ENCODE measurements around the gene ZDHHC20. TPM values are rescaled to one million over a fixed set of nuclear protein-coding genes. Genes with fewer than 3 reads are reported as not detected.

Gene ZDHHC20
- total RNA-seq, 1 donor from 2014 or later, result 82.0 TPM

GRCh38 chr13:21354721-21355120 lies 104.4 kb downstream of the ZDHHC20 start:
- H3K27ac ChIP-seq, result no peak overlapping the region
- no peaks in the 10 kb centered on the region for H3K36me3 ChIP-seq
- H3K4me1 ChIP-seq, result no peaks in the 10 kb centered on the region
- ATAC-seq (no peak), DNase-seq (no peak)
- intact Hi-C loops (cut with DNase I), result no loop called here
- no peaks in the 10 kb centered on the region for H3K27me3 ChIP-seq (ENCODE audit: low read depth)
- no peak overlapping the region for H3K4me3 ChIP-seq
- no peak for TF ChIP-seq CTCF (IDR thresholded peaks at IDR 0.05)
- no peaks in the 10 kb centered on the region for H3K9me3 ChIP-seq

GRCh38 chr13:21348488-21349120 lies 110.5 kb downstream of the ZDHHC20 start:
- H3K9me3 ChIP-seq, result no peaks in the 10 kb centered on the region
- intact Hi-C loops (cut with DNase I), result no loop called here
- no peaks in the 10 kb centered on the region for H3K4me1 ChIP-seq
- no peak for DNase-seq
- H3K27me3 ChIP-seq (ENCODE audit: low read depth), result no peaks in the 10 kb centered on the region
- H3K4me3 ChIP-seq, result no peak overlapping the region
- no peak for TF ChIP-seq CTCF (IDR thresholded peaks at IDR 0.05)
- no peak for ATAC-seq
- no peaks in the 10 kb centered on the region for H3K36me3 ChIP-seq
- H3K27ac ChIP-seq, result no peak overlapping the region

- no peak overlapping the region for H3K27ac ChIP-seq
- intact Hi-C loops (cut with DNase I), result no loop called here
- ATAC-seq (no peak), DNase-seq (no peak)
- no peak overlapping the region for H3K4me3 ChIP-seq
- no peak for TF ChIP-seq CTCF (IDR thresholded peaks at IDR 0.05)
- no peaks in the 10 kb centered on the region for H3K9me3 ChIP-seq
- H3K36me3 ChIP-seq, result no peaks in the 10 kb centered on the region
- H3K4me1 ChIP-seq, result no peaks in the 10 kb centered on the region
- H3K27me3 ChIP-seq (ENCODE audit: low read depth), result no peaks in the 10 kb centered on the region
Measured at GRCh38 chr13:21347753-21348318, 111.3 kb downstream of the ZDHHC20 start.

- Histone ChIP-seq H3K9me3 (no peaks in the 10 kb centered on the region), H3K4me3 (no peak overlapping the region), H3K27me3 (ENCODE audit: low read depth) (no peaks in the 10 kb centered on the region), H3K27ac (no peak overlapping the region), H3K36me3 (no peaks in the 10 kb centered on the region), H3K4me1 (no peaks in the 10 kb centered on the region)
- intact Hi-C loops (cut with DNase I), result no loop called here
- no peak for DNase-seq
- peak; percentile 16 to 29 for ATAC-seq
- no peak for TF ChIP-seq CTCF (IDR thresholded peaks at IDR 0.05)
Measured at GRCh38 chr13:21344662-21345176, 114.4 kb downstream of the ZDHHC20 start.

- no peaks in the 10 kb centered on the region for H3K4me1 ChIP-seq
- H3K27me3 ChIP-seq (ENCODE audit: low read depth), result no peaks in the 10 kb centered on the region
- H3K27ac ChIP-seq, result no peak overlapping the region
- no peaks in the 10 kb centered on the region for H3K9me3 ChIP-seq
- no peak for TF ChIP-seq CTCF (IDR thresholded peaks at IDR 0.05)
- ATAC-seq (no peak), DNase-seq (no peak)
- H3K36me3 ChIP-seq, result no peaks in the 10 kb centered on the region
- intact Hi-C loops (cut with DNase I), result no loop called here
- H3K4me3 ChIP-seq, result no peak overlapping the region
Measured at GRCh38 chr13:21343659-21344058, 115.4 kb downstream of the ZDHHC20 start.
